Measurements from ENCODE around the gene ZNF426. TPM values are rescaled to one million over a fixed set of nuclear protein-coding genes. Genes with fewer than 3 reads are reported as not detected.

The ZNF426 gene
- total RNA-seq = 15.8 and 17.6 TPM in 2 replicates

DNA sequence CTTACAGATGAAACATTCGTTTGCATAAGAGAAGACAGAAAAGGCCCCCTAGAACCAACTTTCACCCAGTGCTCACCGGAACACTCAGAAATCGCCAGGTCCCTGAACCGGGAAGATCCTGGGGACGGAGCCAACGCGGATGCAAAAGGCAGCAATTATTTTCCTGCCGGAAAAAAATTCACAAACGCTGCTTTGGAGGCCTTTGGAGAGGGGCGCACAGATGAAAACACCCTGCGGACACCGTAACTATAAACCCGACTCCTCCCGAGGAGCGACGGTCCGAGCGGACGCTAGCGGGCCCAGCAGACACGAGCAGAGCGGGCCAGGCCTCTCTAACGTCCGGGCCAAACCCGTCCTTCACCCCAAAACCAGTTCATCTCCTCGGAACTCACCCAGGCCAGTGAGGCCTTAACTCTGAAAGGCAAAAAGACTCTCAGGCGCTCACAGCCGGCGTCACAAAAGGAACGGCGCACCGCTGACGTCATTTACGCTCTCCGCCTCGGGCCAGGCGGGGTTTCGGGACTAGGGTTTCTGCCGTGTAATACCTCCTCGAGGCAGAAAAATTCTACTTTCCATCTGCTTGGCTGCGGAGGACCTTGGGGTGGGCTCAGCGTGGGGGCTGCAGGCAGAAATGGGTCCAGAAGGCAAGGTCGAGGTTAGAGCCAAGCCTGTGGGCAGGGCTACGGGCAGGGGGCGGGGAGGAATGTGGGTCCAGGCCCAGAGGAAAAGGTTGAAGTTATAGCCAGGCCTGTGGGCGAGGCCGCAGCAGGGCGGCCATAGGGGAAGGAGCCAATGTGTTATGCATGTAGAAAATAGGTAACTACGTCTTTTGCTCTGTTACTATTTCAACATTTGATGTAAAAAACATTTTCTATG, at the start of gene ZNF426:
Gene ZNF426 (minus strand): TSS at position 463 of the 876 bp plus-strand sequence. CDS start 2,413 bp downstream, outside the sequence.

DNA sequence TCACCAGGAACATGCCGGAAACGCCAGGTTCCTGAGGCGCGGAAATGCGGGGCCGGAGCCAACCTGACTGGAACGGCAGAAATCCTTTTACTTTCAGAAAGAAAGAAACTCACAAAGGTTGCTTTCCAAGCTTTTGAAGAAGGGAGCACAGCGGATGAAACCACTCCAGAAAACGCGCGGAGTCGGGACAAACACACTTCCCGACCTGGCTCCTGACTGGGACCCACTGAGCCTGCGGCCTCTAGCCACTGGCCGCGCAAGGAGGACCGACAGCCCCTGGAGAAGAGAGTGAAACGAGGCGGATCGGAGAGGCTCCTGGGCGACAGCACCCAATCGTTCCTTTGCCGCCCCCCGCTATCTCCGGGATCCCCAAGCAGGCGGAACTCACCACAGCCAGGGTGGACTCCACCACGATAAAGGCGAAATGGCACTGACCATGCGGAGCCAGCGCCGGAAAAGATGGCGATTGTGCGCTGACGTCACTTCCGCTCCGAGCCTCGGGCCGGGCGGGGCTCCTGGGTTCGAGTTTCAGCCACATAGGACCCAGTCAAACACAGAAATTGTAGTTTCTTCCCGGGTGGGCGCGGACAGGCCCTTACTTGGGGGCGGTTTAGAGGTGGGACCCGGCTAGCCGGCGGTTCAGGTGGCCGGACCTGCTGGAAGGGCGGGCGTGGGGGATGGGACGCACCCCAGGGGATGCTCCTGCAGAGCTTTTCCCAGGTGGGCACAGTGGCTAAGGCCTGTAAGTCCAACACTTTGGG, 45.8 kb upstream of the ZNF426 start, which contains the start of gene ZNF121:
Gene ZNF121 (minus strand): TSS at position 432 of the 761 bp plus-strand sequence. CDS start 16,407 bp downstream, outside the sequence.

DNA sequence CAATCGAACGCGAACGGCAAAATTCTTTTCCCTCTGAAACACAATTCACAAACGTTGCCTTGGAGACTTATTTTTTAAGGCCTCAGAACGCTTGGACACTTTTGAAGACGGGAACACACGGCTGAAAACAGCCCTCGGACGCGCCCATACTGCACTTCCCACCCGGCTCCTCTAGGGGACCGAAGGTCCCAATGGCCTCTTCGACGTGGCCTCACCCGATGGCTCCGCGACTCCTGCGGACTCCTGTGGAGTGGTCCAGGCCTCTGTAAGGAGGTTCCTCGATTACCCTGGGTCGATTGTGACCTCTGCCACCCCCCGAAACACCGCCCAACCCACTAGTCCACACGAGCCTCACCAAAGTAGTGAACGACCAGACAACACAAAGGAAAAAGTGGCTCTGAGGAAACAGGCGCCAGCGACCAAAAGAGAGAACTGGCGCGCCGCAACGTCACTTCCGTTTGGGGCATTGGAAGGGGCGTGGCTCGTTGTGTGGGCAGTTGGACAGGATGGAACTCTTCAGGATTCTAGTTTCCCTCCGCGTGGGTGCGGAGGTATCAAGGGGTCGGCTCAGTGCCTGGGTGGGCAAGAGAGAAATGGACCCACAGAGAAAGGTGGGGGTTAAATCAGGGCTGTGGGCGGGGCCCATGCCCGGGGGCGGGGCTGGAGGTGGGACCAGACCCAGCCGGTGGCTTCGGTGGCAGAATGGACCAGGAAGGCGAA, 40.1 kb downstream of the ZNF426 start, which contains the start of gene ZNF560:
Gene ZNF560 (minus strand): TSS at position 434 of the 720 bp plus-strand sequence. CDS start 23,303 bp downstream, outside the sequence.

Other genes with a start within 250 kb of the ZNF426 start
- gene ZNF699, start 228.8 kb downstream of the ZNF426 start, total RNA-seq = 5.9 and 7.3 TPM in 2 replicates
- 7.3 and 9.0 TPM in 2 replicates for gene ZNF559, start 214.5 kb downstream of the ZNF426 start, total RNA-seq
- gene ZNF177, start 175.6 kb downstream of the ZNF426 start, total RNA-seq = 0.73 and 0.78 TPM in 2 replicates
- gene ZNF266, start 103.1 kb downstream of the ZNF426 start, total RNA-seq = 6.8 and 7.7 TPM in 2 replicates
- gene ZNF560, start 40.0 kb downstream of the ZNF426 start, total RNA-seq = 0.20 TPM in 1 of 2 replicates, not detected in the other
- gene ZNF121, start 45.9 kb upstream of the ZNF426 start, total RNA-seq = 41.9 and 66.1 TPM in 2 replicates
- 24.0 and 27.2 TPM in 2 replicates for gene ZNF561, start 82.6 kb upstream of the ZNF426 start, total RNA-seq
- gene ZNF562, start 136.5 kb upstream of the ZNF426 start, total RNA-seq = 22.0 and 25.8 TPM in 2 replicates
- gene ZNF846, start 230.1 kb upstream of the ZNF426 start, total RNA-seq = 5.5 and 9.6 TPM in 2 replicates

Measured in subcutaneous preadipocyte (primary cell).